Left lobe of liver (tissue), 2 donors: Measurements from ENCODE around the gene HS3ST1. TPM values are rescaled to one million over a fixed set of nuclear protein-coding genes. Genes with fewer than 3 reads are reported as not detected.

Experiments
- ATAC-seq: fragments of 200-7000 bp; cut with Tn5 transposase; one replicate; pipeline ENCODE4 v1.9.1; 2020; ENCODE audit warnings: mild to moderate bottlenecking, moderate library complexity
- DNase-seq: peaks from one replicate; pipeline ENCODE4 v3.0.0-alpha.2; 2020; ENCODE audit warnings: low spot score
- total RNA-seq: library from RNA; stranded (reverse); gene quantifications from one replicate; pipeline ENCODE4 v1.2.1, GENCODE V29; 2021
- donor health status: DM: no; HTN: no; CAD: no; lungs with moderate emphysema.
- donor health status: DM: no; HTN: yes; CAD: no.

The HS3ST1 gene
- 0.08 TPM for total RNA-seq

GRCh38 chr4:11428231-11428898 lies at the start of gene HS3ST1:
Gene HS3ST1 (minus strand): TSS chr4:11428894. CDS start chr4:11400005, 28,889 bp downstream.
- peak; percentile 40 for ATAC-seq
- DNase-seq: no peak

- DNase-seq: no peak
- ATAC-seq: no peak
Measured at GRCh38 chr4:11475871-11476270, 47.2 kb upstream of the HS3ST1 start.

- ATAC-seq (no peak), DNase-seq (no peak)
Measured at GRCh38 chr4:11474146-11474545, 45.5 kb upstream of the HS3ST1 start.

DNA sequence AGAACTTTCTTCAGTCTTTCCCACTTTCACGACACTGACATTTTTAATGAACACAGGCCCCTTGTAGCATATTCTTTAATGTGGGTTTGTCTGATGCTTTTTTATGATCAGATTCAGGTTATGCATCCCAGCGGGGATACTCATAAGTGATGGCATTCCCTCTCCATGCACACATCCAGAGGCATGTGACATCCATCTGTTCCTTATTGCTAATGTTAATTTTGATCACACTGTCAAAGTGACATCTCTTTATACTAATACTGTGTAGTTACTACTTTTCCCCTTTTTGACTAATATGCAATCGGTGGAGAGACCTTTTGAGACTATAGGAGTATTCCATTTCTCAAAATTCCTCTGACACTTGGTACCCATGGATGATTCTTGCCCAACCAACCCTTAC lies 43.8 kb upstream of the HS3ST1 start:
- no peak for DNase-seq
- no peak for ATAC-seq

DNA sequence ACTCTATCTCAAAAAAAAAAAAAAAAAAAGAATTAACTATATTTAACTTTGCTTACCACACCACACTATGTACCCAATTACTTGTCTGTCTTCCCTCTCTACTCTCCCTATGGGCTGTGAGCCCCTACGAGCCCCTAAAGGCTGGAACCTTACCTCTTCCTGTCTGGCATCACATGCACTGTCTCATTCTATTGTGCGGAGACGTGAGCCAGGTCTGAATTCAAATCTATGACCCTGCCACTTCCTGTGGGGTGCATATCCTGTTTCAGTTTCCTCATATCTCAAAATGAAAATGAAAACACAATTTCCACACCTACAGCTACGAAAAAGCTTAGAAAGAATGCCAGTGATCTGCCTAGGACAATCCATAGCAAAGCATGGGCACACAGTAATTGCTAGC lies 42.9 kb upstream of the HS3ST1 start:
- DNase-seq (no peak), ATAC-seq (peak; percentile 56)

GRCh38 chr4:11471046-11471441 lies 42.4 kb upstream of the HS3ST1 start:
- ATAC-seq (no peak), DNase-seq (no peak)

GRCh38 chr4:11470438-11471045 lies 41.8 kb upstream of the HS3ST1 start:
- ATAC-seq: no peak
- DNase-seq: no peak

DNA sequence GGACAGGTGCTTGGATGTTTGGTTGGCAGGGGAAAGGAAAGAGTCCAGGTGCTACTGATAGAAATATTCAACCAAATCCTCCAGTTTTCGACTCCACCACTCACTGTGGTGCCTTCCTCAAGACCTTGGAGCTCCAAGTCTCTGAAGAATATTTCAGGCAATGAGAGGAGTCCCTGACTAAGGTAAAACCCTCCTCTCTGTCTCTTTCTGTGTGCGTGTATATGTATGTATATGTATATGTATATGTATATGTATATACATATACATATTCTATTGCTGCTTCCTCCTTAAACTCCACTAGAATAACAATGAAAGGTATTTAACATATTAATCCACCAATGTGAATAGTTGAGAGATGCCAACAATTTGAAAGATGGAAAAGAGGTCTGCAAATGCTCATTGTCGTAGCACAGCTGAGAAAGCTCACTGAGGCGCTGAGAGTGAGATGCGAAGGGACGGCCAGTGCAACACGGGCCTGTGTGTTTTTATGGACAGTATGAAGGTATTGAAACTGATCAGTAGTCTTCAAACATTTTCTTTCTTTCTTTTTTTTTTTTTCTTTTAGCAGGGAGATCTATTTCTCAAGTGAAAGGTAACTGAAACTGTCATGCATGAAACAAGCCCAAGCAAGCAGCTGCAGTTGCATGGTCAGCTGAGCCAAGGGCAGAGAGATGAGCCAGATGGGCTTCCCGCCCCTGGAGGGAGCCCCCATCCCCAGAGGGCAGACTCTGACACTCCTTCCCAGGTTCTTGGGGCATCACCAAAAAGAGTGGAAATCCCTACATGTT lies 41.1 kb upstream of the HS3ST1 start:
- ATAC-seq (no peak), DNase-seq (no peak)

- DNase-seq: no peak
- ATAC-seq: no peak
Measured at GRCh38 chr4:11468901-11469300, 40.2 kb upstream of the HS3ST1 start.

DNA sequence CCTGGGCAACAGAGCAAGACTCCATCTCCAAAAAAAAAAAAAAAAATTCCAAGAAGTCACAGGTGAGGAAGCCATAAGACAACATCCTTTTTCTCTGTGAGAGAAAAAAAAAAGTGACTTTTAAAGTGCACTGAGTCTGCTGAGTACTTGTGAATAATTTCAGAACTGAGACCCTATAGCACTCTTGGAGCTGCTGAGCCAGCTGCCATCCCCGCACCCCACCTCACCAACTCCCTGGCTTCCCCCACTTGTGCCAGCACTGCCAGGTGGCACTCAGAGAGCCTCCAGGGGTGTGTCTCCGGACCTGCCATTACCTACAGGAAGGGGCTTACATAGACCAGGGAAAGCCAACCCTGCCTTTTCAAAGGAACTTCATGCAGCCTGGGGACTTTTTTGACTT lies 39.2 kb upstream of the HS3ST1 start:
- ATAC-seq (no peak), DNase-seq (no peak)

- no peak for ATAC-seq
- DNase-seq: no peak
Measured at GRCh38 chr4:11463707-11464106, 35.0 kb upstream of the HS3ST1 start.

DNA sequence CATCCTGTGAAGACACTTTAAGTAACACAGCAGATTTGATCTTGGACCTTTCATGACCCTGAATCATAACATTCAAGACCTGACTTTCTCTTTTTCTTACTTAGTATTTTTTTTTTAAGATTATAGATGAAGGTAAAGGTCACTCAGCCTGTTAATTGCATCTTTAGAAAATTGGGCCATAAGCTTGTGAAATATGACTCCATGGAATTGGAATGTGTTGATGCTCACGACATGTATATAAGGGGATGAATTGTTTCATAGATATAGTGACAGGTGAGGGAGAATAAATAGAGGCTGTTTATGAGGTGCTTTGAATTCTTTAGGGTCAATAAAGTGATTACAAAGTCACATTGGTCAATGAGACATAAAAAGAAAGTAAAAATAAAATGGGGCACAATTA lies 27.7 kb upstream of the HS3ST1 start:
- DNase-seq: no peak
- ATAC-seq: no peak

GRCh38 chr4:11455201-11455835 lies 26.6 kb upstream of the HS3ST1 start:
- ATAC-seq (no peak), DNase-seq (no peak)

DNA sequence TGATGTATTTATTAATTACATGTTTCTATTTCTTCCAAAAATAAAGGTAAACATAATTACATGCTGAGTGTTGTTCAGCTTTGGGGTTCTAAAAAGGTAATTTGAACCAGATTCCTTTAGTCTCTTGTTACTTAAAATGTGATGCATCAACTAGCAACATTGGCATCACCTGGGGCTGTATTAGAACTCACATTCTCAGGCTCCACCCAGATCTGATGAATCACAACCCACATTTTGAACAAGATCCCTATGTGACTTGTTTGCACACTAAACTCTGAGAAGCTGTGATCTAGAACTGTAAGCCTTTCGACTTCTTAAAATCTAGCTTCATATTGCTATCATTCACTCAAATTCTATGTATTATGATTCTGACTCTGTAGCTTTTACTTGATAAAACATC lies 23.0 kb upstream of the HS3ST1 start:
- no peak for ATAC-seq
- DNase-seq: no peak

DNA sequence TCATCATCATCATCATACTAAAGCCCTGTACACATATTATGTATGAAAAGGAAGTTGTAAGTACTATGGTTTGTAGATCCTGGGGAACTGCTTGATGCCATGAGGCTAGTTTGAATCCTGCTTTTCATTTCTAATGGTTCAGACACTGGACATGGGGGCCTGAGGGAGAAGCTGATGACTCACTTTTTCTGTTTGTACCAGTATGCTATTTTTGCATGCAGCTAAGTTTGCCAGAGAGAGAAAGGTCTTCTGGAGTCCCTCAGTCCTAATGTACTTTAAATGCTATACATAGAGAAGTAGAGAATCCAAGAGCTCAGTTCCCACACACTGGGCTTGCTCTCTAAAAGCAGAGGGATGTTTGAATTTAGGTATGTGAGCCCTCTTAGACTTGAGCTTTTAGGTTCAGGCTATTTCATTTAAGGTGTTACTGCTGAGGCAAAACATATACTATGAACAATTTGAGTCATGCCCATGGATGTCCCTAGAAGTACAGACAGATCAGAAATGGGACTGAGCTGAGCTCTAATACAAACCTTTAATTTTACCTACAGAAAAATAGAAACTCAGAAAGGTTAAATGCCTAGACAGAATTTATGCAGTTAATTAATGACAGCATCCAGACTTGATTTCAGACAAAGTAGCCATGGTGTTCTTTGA lies 17.6 kb upstream of the HS3ST1 start:
- ATAC-seq: no peak
- DNase-seq: no peak

DNA sequence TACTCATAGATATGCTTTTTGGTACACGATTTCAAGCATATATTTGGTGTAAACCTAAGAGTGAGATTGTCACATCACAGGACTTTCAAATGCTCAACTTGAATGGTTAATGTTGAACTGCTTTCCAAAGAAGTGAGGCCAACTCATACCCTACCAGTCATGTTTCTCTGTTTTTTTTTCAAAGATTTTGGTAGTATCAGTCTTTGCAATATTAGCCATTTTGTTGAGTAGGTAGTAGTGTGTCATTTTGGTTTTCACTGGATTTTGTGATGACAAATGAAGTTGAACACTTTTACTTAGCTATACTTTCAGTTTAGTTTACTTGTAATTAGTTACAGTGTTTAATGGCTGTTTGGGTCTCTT lies 12.5 kb upstream of the HS3ST1 start:
- no peak for ATAC-seq
- no peak for DNase-seq

GRCh38 chr4:11440481-11441193 lies 11.9 kb upstream of the HS3ST1 start:
- ATAC-seq (no peak), DNase-seq (no peak)

GRCh38 chr4:11439836-11440235 lies 11.1 kb upstream of the HS3ST1 start:
- no peak for ATAC-seq
- no peak for DNase-seq

GRCh38 chr4:11438647-11439046 lies 10.0 kb upstream of the HS3ST1 start:
- ATAC-seq (no peak), DNase-seq (no peak)

GRCh38 chr4:11436673-11437072 lies 8.0 kb upstream of the HS3ST1 start:
- ATAC-seq (no peak), DNase-seq (no peak)

- ATAC-seq: no peak
- no peak for DNase-seq
Measured at GRCh38 chr4:11436084-11436483, 7.4 kb upstream of the HS3ST1 start.
